SK-N-SH (cell line): ENCODE results near the gene CASK.

ENCODE experiments used
- CTCF ChIP-seq: fragments of 200-600 bp; sonication (generic); IDR thresholded peaks from 2 replicates; pipeline ENCODE4 v1.6.1; 2017; ENCODE audit warnings: antibody characterized with exemption, mild to moderate bottlenecking, moderate library complexity
- MXI1 ChIP-seq: IDR thresholded peaks from 2 replicates; pipeline ENCODE4 v1.6.1; 2012; ENCODE audit warnings: mild to moderate bottlenecking, low read depth, low read length, improper control_type of control experiment
- RAD21 ChIP-seq: IDR thresholded peaks from 2 replicates; pipeline ENCODE4 v1.6.1; 2012; ENCODE audit warnings: mild to moderate bottlenecking, low read length
- RCOR1 ChIP-seq: fragments of 150-350 bp; IDR thresholded peaks from 2 replicates; pipeline ENCODE4 v1.6.1; 2017; ENCODE audit warnings: antibody characterized with exemption, low read length
- YY1 ChIP-seq: IDR thresholded peaks from 2 replicates; pipeline ENCODE4 v1.4.0; 2012; ENCODE audit warnings: low read depth, mild to moderate bottlenecking
- TF ChIP-seq, protein P1 (sequence below): fragments of 150-350 bp; IDR thresholded peaks from 2 replicates; pipeline ENCODE4 v1.6.1; 2017; ENCODE audit warnings: antibody characterized with exemption, low read length, low read depth, borderline replicate concordance

- TF ChIP-seq CTCF (no peak), RCOR1 (no peak), MXI1 (no peak), YY1 (no peak), RAD21 (no peak)
- TF ChIP-seq, protein P1, sequence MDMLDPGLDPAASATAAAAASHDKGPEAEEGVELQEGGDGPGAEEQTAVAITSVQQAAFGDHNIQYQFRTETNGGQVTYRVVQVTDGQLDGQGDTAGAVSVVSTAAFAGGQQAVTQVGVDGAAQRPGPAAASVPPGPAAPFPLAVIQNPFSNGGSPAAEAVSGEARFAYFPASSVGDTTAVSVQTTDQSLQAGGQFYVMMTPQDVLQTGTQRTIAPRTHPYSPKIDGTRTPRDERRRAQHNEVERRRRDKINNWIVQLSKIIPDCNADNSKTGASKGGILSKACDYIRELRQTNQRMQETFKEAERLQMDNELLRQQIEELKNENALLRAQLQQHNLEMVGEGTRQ, result no peak
Measured at GRCh38 chrX:41913476-41913875, 9.9 kb downstream of the CASK start.
